Right lobe of liver (tissue), 4 donors: Measurements from ENCODE around the gene QPCT.

Experiments used
- POLR2A ChIP-seq: fragments of 450-650 bp; IDR thresholded peaks from one replicate; pipeline ENCODE4 v1.6.1; 2017; ENCODE audit warnings: antibody characterized with exemption, mild to moderate bottlenecking
- TF ChIP-seq, protein P1 (sequence below), 4 donors: fragments of 200-600 bp in 3 of 4; fragments of 450-650 bp in 1 of 4; IDR thresholded peaks; one replicate each; pipeline versions ENCODE4 v1.5.1 to v1.8.0; 2016 to 2022; ENCODE audit warnings: antibody characterized with exemption in 4 of 4, mild to moderate bottlenecking in 2 of 4
- donor health status: DM: no; HTN: no; CAD: no.
- donor health status: DM: no; HTN: no; CAD: no.
- donor health status: DM: no; HTN: yes; CAD: no.

DNA sequence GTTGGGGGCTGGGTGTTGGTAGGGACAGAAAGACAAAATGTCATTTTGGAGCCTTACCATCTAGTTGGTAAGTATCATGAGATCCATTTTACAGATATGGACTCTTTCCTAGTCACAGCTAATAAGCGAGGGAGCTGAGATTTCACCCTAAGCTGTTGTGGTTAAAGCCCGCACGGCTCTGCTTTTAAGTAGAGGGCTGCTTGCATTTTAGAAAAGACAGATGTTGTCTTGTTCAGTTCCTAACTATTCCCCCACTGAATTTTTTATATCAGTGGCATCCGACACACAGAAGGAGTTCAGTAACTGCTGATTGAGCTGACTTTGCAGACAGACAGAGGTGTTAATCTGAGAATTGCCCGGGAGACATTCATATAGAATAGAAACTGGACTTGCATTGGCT lies 3.7 kb downstream of the QPCT start:
- TF ChIP-seq, protein P1, sequence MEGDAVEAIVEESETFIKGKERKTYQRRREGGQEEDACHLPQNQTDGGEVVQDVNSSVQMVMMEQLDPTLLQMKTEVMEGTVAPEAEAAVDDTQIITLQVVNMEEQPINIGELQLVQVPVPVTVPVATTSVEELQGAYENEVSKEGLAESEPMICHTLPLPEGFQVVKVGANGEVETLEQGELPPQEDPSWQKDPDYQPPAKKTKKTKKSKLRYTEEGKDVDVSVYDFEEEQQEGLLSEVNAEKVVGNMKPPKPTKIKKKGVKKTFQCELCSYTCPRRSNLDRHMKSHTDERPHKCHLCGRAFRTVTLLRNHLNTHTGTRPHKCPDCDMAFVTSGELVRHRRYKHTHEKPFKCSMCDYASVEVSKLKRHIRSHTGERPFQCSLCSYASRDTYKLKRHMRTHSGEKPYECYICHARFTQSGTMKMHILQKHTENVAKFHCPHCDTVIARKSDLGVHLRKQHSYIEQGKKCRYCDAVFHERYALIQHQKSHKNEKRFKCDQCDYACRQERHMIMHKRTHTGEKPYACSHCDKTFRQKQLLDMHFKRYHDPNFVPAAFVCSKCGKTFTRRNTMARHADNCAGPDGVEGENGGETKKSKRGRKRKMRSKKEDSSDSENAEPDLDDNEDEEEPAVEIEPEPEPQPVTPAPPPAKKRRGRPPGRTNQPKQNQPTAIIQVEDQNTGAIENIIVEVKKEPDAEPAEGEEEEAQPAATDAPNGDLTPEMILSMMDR (IDR thresholded peaks at IDR 0.05) = no peak
- no peak for TF ChIP-seq POLR2A
